HG02943 (cell line): ENCODE results near the gene SERPINB10.

Source experiments
- ATAC-seq: cut with Tn5 transposase; IDR thresholded peaks from one replicate; pipeline ENCODE4 v1.9.1; 2021; ENCODE audit warnings: mild to moderate bottlenecking, low read depth, moderate library complexity; ENCODE audit not compliant: unreplicated experiment

The SERPINB10 gene

DNA sequence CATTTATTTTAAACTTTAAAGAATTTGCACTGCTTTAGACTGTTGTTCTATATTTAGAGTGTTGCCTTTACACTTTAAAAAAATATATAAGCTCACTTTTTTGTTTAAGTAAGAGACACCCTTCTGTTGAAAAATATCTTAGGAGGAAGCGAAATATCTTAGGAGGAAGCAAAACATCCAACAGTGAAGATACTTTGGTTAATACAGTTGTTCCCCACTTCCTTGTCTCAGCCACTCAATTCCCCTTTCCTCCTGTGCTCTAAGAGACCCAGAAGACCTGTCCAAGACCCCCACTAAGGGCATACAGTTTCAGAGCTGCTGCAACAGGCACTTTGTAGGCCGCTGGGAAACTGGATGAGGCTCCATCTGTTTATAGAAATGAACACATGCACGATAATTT, 67.9 kb downstream of the SERPINB10 start:
- ATAC-seq = no peak

GRCh38 chr18:63977040-63977439, 69.3 kb downstream of the SERPINB10 start:
- ATAC-seq = no peak

DNA sequence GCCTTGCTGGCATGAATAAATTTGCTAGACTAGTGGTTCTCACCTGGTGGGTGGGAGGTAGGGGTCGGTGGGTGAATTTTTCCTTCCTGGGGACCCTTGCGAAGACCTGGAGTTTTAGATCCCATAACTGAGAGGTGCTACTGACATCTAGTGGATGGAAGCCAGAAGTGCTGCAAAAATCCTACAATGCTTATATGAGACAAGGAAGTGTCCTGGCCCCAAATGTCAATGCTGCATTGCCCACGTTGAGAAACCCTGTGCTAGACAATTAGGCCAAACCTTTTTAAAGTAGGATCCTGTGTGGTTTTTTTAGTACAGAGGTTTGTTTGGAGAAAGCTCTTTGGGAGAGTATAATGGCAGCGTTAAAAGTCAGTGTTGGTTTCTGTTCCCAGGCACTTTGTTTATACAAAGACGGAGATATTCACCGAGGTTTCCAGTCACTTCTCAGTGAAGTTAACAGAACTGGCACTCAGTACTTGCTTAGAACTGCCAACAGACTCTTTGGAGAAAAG, 71.7 kb downstream of the SERPINB10 start:
- ATAC-seq = no peak

GRCh38 chr18:63980027-63980426, 72.3 kb downstream of the SERPINB10 start:
- no peak for ATAC-seq

DNA sequence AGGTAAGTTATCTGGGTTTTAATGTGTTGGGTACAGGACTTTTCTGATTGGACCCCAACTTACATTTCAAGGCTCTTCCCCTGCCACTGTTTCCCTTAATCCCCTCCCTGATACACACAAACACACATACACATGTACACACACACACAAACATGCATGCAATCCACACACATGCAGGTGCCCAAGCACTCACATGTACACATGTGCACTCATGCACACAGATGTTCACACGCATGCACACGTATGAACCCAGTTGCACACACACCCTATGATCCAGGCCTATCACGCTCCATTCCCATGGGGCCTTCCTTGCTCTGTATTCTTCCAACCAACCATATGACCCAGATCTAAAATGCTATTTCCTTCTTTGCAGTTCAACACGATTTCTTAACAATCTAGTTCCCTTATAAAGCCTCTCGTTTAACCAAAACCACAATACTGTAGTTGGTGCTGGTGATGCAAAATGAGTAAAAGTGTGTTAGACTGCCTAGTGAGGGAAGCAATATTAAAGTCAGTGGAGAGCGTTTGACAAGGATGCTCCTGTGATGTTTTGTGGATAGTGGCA, 73.2 kb downstream of the SERPINB10 start:
- ATAC-seq = no peak

DNA sequence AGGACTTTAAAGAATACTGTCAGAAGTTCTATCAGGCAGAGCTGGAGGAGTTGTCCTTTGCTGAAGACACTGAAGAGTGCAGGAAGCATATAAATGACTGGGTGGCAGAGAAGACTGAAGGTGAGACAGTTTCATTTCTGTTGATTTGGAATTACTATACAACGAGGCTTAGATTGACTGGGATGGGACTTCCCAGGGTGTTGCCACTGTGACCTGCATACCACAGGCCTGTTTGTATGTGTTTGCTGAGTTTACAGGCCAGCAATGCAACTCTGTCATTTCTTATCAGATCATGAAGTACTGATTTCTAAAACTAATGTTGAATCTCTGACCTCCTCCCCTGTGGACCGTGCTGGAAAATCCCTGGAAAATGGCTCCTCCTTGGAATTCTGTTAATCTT, 74.0 kb downstream of the SERPINB10 start:
- no peak for ATAC-seq

GRCh38 chr18:63982361-63982760, 74.6 kb downstream of the SERPINB10 start:
- no peak for ATAC-seq
